Body of pancreas (tissue), 4 donors: Measurements from ENCODE around the gene EVA1A.
A peak's percentile ranks its signal among the peaks of the same experiment; 100 is the strongest.

Experiments used
- POLR2A ChIP-seq, 3 donors: fragments of 450-650 bp; IDR thresholded peaks; one replicate each; pipeline ENCODE4 v1.6.1; 2016; ENCODE audit warnings: antibody characterized with exemption in 3 of 3, mild to moderate bottlenecking in 2 of 3
- TF ChIP-seq, protein P1 (sequence below), 7 experiments: fragments of 450-650 bp in 4 of 7; fragments of 200-600 bp in 3 of 7; sonication (generic) in 3 of 7; IDR thresholded peaks; one replicate each; pipeline ENCODE4 v1.5.1; 2016 to 2019; ENCODE audit warnings: antibody characterized with exemption in 7 of 7

DNA sequence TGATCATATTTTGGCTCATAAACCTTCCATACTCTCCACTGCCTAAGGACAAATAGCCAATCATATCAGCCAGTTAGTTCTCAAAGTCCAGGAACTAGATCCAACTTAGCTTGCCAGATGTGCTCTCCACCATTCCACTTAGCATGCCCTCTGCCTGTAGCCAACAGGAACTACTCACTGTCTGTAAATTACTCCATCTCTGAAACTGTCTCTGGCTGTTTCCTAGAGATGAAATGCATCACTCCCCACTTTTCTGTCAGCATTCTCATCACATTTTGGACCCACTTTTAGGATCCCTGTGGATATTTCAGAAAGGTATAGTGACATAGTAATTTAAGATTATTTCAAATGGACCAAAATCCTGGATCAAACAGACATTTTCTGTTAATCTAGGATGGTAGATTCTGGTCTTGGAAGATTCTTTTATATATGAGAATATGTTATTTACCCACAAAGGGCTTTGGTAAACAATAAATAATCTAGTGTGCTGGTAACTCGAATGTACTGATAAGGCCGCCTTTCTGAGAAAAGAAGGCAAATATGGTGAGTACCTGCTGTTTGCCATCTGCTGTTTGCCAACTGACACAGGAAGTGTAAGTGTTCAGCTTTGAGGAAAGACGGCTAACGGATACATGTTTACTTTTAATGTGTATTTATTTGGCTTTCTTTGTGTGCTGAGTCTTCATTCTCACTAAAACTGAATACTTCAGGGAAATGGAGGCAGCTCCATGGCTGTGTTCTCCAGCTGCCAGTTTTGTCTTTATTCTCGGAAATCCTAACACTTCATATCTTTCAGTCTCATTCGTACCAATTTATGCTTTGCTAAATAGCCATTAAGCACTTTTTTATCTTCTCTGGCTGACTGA lies 79.5 kb downstream of the EVA1A start:
- TF ChIP-seq, protein P1, sequence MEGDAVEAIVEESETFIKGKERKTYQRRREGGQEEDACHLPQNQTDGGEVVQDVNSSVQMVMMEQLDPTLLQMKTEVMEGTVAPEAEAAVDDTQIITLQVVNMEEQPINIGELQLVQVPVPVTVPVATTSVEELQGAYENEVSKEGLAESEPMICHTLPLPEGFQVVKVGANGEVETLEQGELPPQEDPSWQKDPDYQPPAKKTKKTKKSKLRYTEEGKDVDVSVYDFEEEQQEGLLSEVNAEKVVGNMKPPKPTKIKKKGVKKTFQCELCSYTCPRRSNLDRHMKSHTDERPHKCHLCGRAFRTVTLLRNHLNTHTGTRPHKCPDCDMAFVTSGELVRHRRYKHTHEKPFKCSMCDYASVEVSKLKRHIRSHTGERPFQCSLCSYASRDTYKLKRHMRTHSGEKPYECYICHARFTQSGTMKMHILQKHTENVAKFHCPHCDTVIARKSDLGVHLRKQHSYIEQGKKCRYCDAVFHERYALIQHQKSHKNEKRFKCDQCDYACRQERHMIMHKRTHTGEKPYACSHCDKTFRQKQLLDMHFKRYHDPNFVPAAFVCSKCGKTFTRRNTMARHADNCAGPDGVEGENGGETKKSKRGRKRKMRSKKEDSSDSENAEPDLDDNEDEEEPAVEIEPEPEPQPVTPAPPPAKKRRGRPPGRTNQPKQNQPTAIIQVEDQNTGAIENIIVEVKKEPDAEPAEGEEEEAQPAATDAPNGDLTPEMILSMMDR (IDR thresholded peaks at IDR 0.05): peak in 5 of 7 experiments; percentile 16 to 53 (median 45)
- TF ChIP-seq POLR2A (IDR thresholded peaks at IDR 0.05): no peak
